ENCODE data around the gene TRIM65. TPM values are rescaled to one million over a fixed set of nuclear protein-coding genes. Genes with fewer than 3 reads are reported as not detected.
A peak's percentile ranks its signal among the peaks of the same experiment; 100 is the strongest.

Gene TRIM65
- polyA plus RNA-seq, 1 experiment, result 6.5 TPM

DNA sequence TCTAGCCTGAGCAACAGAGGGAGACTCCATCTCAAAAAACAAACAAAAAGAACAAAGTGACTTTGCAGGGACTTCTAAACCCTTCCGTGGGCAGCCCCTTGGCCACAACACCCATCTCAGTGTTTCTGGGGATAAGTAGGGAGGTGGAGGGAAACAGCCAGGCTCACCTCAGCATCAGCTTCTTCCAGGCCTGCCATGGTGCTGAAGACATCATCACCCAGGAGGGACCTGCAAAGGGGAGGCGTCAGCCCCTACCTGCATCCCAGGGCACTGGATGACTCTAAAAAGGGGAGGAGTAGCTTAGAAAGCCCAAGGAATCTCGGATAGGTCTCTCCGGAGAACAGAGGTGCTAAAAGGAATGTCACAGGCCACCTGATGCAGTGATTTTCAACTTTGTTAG is 34.3 kb upstream of the TRIM65 start:
- DNase-seq (ENCODE audit: low read depth, low spot score), result no peak
- no peaks in the 10 kb centered on the region for H3K9me3 ChIP-seq (ENCODE audit: control insufficient read depth, insufficient read depth, low read length)
- H3K27ac ChIP-seq (ENCODE audit: low read depth, low read length), result no peak overlapping the region
- POLR2A ChIA-PET, result no interaction called here
- CTCF ChIA-PET, result interaction anchor here (0.6 kb wide), 1 partner anchor 34 kb away, joined by 3 read pairs; no protein-coding TSS in a partner anchor
- H3K4me3 ChIP-seq (ENCODE audit: low read depth, low read length), result no peak overlapping the region
- TF ChIP-seq CTCF (IDR thresholded peaks at IDR 0.05; ENCODE audit: low read depth, low read length), result no peak
- no peaks in the 10 kb centered on the region for H3K27me3 ChIP-seq (ENCODE audit: control insufficient read depth, insufficient read depth, low read length)

GRCh38 chr17:75927286-75927922 is 30.7 kb upstream of the TRIM65 start:
- Histone ChIP-seq H3K27me3 (ENCODE audit: control insufficient read depth, insufficient read depth, low read length) (no peaks in the 10 kb centered on the region), H3K4me3 (ENCODE audit: low read depth, low read length) (no peak overlapping the region), H3K27ac (ENCODE audit: low read depth, low read length) (no peak overlapping the region), H3K9me3 (ENCODE audit: control insufficient read depth, insufficient read depth, low read length) (no peaks in the 10 kb centered on the region)
- CTCF ChIA-PET, result interaction anchor here (0.6 to 0.9 kb wide), 5 partner anchors 11 to 87 kb away, joined by 3 read pairs; no protein-coding TSS in a partner anchor
- DNase-seq (ENCODE audit: low read depth, low spot score), result no peak
- TF ChIP-seq CTCF (IDR thresholded peaks at IDR 0.05; ENCODE audit: low read depth, low read length), result peak; percentile 23; the same call in 1 of the 2 replicates
- POLR2A ChIA-PET, result no interaction called here

GRCh38 chr17:75926456-75926855 is 29.7 kb upstream of the TRIM65 start:
- Histone ChIP-seq H3K27me3 (ENCODE audit: control insufficient read depth, insufficient read depth, low read length) (no peaks in the 10 kb centered on the region), H3K9me3 (ENCODE audit: control insufficient read depth, insufficient read depth, low read length) (no peaks in the 10 kb centered on the region), H3K4me3 (ENCODE audit: low read depth, low read length) (no peak overlapping the region), H3K27ac (ENCODE audit: low read depth, low read length) (no peak overlapping the region)
- POLR2A ChIA-PET, result no interaction called here
- no peak for TF ChIP-seq CTCF (IDR thresholded peaks at IDR 0.05; ENCODE audit: low read depth, low read length)
- DNase-seq (ENCODE audit: low read depth, low spot score), result no peak
- CTCF ChIA-PET, result interaction anchor here (0.8 kb wide), 1 partner anchor 21 kb away, joined by 3 read pairs; no protein-coding TSS in a partner anchor

GRCh38 chr17:75925912-75926311 is 29.2 kb upstream of the TRIM65 start:
- ChIA-PET POLR2A (interaction anchor here (1.1 kb wide), 1 partner anchor 13 kb away, joined by 9 read pairs; no protein-coding TSS in a partner anchor), CTCF (interaction anchor here (0.6 to 1.1 kb wide), 2 partner anchors 21 to 25 kb away, joined by 3 to 9 read pairs; no protein-coding TSS in a partner anchor)
- TF ChIP-seq CTCF (IDR thresholded peaks at IDR 0.05; ENCODE audit: low read depth, low read length), result no peak
- no peaks in the 10 kb centered on the region for H3K27me3 ChIP-seq (ENCODE audit: control insufficient read depth, insufficient read depth, low read length)
- no peak overlapping the region for H3K4me3 ChIP-seq (ENCODE audit: low read depth, low read length)
- no peaks in the 10 kb centered on the region for H3K9me3 ChIP-seq (ENCODE audit: control insufficient read depth, insufficient read depth, low read length)
- no peak for DNase-seq (ENCODE audit: low read depth, low spot score)
- H3K27ac ChIP-seq (ENCODE audit: low read depth, low read length), result no peak overlapping the region

DNA sequence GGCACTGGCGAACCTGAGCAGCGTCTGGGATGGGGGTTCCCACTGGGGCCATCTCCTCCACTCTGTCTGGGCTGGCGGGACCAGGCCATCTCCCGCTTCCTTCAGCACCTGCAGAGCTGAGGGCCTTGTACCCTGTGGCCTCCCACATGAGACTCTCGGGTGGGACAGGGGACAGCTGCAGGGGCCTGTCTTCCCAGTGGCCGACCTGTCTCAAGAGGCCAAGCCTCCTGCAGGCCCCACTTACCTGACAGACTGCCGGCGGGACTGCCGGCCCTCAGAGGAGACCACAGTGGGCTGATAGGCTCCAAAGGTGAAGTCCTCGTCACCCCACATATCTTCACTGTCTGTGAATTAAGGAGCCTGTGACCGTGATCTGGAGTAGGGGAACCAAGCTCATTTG is 28.4 kb upstream of the TRIM65 start:
- no peak overlapping the region for H3K27ac ChIP-seq (ENCODE audit: low read depth, low read length)
- no peaks in the 10 kb centered on the region for H3K9me3 ChIP-seq (ENCODE audit: control insufficient read depth, insufficient read depth, low read length)
- no peak for TF ChIP-seq CTCF (IDR thresholded peaks at IDR 0.05; ENCODE audit: low read depth, low read length)
- DNase-seq (ENCODE audit: low read depth, low spot score), result no peak
- CTCF ChIA-PET, result interaction anchor here (0.6 to 1.1 kb wide), 2 partner anchors 20 to 26 kb away, joined by 3 to 9 read pairs; no protein-coding TSS in a partner anchor
- POLR2A ChIA-PET, result interaction anchor here (1.1 kb wide), 1 partner anchor 13 kb away, joined by 9 read pairs; no protein-coding TSS in a partner anchor
- H3K4me3 ChIP-seq (ENCODE audit: low read depth, low read length), result no peak overlapping the region
- no peaks in the 10 kb centered on the region for H3K27me3 ChIP-seq (ENCODE audit: control insufficient read depth, insufficient read depth, low read length)

All from AG04450 (cell line).